GM12892 (cell line): ENCODE measurements around the gene GUCY2C.

Experiments
- POLR2AphosphoS5 ChIP-seq: IDR thresholded peaks from 2 replicates; pipeline ENCODE4 v1.6.1; 2011; ENCODE audit warnings: low read depth, low read length, control low read depth
- TAF1 ChIP-seq: IDR thresholded peaks from 2 replicates; pipeline ENCODE4 v1.6.1; 2011; ENCODE audit warnings: low read depth, mild to moderate bottlenecking, control low read depth, low read length, borderline replicate concordance

DNA sequence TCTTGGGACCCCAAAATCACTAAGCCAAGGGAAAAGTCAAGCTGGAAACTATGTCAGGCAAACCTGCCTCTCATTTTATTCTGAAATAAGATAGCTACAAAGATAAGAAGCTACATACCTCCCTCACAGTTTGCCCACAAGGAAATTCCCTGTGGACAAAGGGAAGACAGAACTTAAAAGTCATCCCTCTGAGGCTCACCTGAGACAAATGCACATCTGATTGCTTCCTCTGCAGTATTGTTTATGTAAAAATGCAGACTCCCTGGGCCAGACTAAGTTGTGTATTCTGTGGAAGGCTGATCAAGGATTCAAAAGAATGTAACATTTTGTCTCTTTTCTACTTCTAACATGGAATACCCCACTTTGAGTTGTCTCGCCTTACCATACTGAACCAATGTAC, 126.2 kb downstream of the GUCY2C start:
- TF ChIP-seq TAF1 (no peak), POLR2AphosphoS5 (no peak)
